RKO (cell line): ENCODE results near the gene SCG2.
"Not testable (repeated sequence)": the region's sequence is repeated elsewhere in the genome, so short reads cannot be mapped to it uniquely, and the experiment has no call there.

Experiments used
- DNase-seq: peaks from one replicate; pipeline ENCODE4 v3.0.0-alpha.2; 2016; ENCODE audit warnings: low spot score

The SCG2 gene

DNA sequence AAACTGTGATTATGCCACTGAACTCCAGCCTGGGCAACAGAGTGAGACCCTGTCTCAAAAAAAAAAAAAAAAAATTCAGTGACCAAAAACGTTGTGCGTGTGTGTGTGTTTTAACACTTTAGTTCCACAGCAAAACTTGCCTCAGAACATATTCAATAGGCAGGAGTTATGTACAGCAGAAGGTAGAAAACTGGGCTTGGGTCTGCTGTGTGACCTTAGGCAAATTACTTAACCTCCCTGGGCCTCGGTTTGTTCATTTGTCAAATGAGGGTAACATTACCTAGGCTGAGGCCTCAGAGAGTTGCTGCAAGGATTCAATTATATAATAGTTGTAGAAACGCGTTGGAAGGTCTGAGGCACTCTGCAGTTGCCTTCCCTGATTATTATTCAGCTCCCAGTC, 10.3 kb upstream of the SCG2 start:
- DNase-seq, result no peak

DNA sequence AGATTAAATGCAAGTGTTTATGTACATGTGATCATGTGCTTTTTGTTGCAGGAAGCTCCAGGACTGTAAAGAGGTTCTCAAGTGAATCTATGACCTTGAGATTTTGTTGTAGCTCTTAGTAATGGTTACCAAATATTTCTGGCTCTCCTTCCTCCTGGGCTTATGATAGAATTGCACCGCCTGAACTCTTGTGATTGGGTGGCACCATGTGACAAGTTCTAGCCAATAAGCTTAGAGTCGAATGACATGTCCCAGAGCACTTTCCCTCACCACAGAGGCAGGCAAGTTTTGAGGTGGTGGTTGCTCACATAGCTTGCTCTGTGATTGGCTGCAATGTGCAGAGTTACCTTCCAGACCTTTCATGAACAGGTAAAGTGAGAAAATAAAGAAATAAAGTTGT, 8.9 kb upstream of the SCG2 start:
- DNase-seq, result no peak

DNA sequence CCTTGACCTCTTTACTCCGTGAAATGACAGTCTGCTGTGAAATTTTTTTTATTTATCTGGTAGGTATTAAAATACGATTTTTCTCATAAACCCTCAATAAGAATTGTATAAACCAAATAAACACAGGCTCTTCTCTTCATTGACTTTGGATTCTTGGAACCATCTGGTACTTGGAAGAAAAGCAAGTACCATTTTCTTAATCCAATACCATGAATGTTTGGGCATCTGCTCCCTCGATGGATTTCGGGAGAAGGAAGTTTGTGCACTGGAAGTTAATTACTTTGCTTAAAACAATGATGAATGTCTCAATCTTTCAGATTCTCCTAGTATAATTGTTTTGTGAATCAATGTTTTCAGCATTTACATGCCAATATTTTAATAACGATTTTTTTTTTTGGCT, 5.3 kb upstream of the SCG2 start:
- DNase-seq, result no peak

DNA sequence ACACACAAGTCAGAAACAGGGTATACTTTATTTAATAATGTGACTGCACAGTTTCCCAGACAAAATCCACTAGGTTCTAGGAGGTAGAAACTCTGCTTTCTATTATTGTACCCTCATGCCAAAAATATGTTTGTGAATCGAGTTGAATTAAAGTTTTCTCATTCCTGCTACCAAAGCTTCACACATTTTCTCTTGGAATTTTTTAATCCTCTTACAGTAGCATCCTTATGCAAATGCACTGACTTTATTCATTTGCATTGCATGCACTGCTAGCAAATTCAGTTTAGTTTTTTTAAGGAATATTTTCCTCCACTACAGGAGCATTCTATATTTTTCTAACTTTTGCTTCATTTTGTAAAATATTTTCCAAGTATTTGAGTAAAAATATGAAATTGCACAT, 4.8 kb upstream of the SCG2 start:
- DNase-seq, result no peak

DNA sequence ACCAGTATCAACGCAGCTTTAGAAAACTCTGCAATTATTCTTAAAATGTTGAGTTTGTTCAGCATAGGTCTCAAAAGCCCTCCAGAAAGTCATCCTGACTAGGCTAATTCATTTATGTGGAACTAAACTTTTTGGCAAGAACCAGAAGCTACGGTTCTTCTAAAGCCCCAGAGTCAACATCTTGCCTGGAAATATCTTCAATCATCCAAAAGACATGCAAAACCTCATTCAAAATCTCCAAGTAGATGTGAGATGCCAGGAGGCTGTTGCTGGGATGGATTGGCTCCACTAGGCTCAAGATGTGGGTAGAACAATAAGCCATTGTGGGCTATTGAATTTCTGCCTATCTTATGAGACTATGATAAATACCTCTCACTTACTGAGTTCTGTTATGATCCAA, 2.1 kb upstream of the SCG2 start:
- no peak for DNase-seq

DNA sequence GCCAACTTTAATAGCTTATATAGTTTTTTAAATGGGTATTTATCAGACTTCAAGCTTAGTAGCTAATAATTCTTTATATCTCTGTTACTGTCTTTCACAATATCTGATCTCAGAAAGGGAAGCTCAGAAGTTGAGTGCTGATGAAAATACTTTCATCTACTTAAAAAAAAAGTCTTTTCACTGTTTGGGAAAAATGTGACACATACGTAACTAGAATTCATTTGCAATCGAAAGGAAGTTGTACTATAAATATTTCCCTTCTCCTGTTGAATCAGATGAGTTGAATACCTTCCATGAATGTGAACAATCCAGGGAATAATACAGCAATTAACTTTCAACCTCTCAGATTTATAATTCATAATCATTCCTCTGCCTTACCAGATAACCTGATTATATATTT, 811 bp upstream of the SCG2 start:
- DNase-seq, result no peak

DNA sequence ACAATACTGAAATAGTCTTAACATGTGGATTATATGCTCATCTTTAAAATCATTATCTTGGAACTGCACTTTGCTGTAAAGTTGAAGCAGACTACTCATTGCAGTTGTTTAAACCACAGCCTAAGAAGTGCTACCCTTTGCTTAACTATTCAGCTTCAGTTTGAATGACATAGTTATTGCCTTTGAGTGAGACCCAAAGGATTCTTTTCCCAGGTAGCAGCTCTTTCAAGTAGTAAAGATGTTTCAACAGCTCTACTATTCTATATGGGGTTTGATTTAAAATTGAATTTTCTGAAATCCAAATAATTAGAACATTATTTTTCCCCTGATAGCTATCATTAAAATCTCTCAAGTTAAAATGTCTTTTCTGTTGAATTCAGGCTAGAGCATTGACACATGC, 1.1 kb downstream of the SCG2 start:
- no peak for DNase-seq

DNA sequence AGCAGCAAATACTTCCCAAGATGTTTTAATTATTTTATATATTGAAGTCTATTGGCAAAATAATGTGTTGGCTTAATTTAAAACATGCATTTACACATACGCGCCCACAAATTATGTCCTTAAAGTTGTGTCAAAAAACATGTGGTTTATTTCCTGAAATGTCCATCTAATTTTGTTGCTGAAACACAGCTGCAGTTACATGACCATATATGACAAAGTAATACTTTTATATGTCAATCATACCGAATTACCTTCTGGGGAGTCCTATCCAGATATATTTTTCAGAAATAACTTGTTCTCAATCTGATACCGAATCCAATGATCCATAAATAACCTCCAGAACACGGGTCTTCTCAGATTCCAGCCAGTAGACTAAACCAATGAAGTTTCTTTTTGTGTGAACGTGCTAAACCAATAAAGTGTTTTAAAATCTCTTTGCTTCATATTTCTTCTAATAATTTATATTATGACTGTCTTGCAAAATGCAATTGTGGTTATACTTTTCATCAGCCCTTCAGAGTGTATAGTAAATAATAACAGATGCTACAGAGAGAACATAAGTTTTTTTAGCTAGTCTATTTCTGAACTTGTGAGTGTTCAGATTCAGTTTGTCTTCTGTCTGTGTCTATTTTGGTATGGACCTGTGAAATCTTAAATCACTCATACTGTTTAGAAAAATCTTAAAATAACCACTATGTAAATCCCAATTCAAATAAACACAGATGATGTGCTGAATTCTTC, 2.4 kb downstream of the SCG2 start:
- no peak for DNase-seq

DNA sequence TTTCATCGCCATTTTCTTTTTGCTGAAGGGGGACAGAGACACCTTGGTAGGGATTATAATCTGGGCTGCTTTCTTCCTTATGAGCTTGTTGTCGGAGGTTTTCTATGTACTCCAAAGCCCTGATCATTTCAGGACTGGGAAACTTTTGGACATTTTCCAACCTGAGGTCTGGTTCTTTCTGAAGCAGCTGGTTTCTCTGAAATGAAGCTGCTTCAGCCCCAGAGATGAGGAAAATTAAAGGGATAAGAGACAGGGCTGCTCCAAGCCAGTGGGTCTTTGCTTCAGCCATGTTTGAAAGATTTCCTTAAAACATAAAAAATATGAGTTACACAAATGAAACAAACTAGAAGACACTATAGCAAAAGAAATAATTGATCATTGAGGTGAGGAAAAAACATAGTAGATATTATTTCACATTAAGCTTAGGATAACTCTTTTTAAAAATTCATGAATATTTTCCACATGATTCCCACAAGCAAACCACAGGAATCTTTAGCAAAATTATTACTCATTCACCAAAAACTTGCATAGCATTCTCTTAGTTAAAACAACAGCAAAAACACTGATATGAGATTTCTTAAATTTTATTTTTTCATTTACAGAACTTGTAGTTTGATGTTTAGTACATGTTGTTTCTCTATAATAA, 3.0 kb downstream of the SCG2 start:
- DNase-seq, result no peak

DNA sequence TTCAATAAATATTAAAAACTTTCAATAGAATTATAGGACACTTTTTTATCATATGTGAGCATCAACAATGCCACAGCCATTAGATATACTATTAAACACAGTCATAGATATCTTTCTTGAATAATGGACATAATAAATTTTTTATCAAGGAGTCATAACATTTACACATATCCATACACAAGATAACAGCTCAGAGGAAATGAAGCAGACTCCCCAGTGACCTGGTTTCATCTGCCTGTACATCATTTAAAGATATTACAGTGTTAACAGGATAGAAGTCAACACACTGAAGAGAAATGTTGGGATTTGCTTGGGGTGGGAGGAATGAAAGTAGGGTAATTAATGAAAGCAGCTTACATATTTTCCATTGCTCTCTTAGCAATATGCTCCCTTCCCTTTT, 5.1 kb downstream of the SCG2 start:
- DNase-seq, result no peak

DNA sequence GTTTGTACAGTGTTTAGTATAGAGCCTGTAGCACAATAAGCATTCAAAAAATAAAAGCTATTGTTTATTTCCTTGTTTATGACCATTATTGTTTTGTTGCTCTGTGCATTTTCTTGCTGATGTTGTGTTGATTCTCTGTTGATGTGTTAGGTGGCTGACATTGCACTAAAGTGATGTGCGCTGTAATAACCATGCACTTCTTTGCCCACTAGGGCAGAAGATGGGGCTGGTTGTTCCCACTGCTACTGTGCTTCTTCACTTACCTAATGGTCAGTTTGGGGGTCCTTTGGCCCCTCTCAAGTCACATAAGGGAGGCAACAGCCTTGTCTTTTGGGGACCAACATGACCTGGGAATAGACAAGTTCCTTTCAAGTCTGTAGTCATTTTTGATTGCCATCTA, 6.0 kb downstream of the SCG2 start:
- DNase-seq, result no peak

DNA sequence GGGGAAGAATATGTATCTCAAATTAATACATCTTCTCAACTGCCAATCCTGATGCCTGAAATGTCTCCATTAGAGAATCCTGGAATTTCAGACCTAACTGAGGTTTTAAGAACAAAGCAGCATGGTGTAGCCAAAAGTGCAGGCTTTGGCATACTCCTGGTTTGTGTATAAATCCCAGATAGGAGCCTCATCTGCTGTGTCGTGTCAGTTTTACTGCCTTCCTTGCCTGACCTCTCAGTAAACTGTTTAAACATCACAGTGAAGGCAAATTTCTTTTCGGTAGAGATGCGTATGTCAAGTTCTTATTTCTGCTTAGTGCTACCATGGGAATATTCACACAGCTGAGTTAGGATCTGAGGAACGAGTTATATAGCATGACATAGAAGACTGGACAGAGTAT, 7.3 kb downstream of the SCG2 start:
- no peak for DNase-seq

DNA sequence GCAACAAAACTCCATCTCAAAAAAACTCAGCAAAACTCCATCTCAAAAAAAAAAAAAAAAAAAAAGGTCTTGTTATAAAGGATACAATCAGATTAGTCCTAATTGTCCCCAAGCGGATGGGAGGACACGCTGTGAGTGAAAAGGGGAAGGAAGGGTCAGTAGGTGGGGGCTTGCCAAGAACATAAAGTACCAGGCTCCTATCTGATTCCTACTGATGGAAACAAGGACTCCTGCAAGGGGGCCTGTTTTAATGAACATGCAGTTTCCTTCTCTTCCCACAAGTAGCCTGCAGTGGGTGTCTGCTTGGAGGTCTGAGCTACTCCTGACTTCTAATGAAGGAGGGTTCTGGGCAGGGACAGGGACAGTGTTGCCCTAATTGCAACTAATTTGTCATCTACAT, 7.9 kb downstream of the SCG2 start:
- no peak for DNase-seq

DNA sequence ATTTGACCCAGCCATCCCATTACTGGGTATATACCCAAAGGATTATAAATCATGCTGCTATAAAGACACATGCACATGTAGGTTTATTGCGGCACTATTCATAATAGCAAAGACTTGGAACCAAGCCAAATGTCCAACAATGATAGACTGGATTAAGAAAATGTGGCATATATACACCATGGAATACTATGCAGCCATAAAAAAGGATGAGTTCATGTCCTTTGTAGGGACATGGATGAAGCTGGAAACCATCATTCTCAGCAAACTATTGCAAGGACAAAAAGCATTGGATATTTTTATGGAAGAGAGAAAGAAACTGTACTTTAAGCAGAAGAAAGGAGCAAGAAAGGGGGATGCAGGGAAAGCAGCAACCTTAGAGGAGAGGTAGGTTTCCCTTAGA, 9.5 kb downstream of the SCG2 start:
- DNase-seq, result not testable (repeated sequence)

DNA sequence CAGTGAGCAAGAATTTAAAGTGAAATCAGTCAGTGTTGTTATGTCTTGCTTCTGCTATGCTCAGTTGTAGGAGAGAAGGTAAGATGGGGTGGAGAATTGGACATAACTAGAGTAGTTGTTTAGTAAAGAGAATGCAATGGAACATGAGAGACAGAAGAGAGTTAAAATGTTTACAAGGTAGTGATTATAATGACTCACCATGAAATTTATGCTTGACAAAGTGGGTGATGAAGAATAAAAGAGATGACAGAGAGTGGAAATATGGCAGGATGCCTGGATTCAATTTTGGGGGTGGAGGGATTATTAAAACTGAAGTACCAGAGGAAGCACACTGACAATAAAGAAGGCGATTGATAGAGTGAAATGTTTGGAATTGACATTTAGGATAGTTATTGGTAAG, 10.6 kb downstream of the SCG2 start:
- no peak for DNase-seq

DNA sequence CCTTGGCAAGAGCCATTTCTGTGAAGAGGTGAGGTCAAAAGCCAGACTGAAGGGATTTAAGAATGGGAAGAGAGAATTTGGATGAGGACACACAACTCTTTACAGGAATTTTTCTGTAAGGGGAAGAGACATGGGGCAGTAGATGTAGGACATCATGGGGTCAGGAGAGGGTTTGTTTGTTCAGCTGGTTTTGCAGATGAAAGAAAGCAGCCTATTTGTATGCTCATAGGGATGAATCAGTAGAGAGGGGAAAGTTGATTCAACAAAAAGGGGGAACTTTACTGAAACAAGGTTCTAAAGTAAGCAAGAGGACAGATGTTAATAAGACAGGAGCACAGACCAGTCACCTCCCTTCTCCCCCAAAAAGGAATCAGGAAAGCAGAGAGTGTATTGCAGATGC, 11.2 kb downstream of the SCG2 start:
- no peak for DNase-seq

DNA sequence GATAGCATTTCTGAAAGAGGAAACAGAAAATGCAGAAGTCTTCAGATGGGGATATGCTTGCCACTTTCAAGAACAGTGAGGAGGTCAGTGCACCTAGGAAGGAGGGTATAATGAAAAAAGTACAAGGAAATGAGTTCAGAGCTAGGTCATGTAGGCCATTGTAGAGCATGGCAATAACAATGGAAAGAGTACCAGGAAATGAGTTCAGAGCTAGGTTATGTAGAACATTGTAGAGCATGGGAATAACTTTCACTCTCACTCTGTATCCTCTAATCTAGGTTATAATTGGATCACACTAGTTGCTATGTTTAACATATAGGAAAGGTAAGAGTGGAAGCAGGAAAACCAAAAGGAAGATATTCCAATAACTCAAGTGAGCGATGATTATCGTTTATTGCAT, 12.3 kb downstream of the SCG2 start:
- DNase-seq, result no peak

DNA sequence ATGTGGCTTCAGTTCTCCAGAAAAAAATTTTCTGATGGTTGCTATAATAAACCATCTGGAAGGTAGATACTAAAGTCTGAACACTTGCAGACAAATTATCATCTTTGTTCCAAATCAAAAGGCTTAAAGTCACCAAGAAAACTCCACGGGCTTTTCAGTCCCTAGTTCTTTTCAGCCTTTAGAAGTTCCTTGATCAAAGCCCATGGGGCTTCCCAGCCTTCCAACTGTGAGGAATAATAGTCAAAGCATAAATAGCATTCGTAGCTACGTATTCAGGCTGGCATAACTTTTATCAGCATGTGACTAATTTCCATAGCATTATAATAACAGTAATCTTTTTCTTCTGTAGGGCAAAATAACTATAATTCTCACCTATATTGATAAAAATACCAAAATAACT, 13.9 kb downstream of the SCG2 start:
- no peak for DNase-seq

DNA sequence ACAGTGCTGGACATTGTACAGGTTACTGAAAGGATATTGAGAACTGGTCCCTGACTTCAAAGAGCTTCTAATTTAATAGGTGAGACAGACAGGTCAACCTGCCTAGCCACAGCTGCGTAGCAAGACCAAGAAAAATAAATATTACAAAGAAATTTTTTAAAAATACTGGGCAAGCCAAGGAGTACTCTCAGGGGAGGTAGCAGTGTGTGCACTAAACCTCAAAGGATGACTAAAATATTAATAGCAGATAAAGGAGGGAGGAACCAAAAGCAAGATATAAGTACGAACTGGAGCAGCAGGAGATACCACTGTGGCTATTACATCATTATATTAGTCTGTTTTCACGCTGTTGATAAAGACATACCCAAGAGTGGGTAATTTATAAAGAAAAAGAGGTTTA, 14.9 kb downstream of the SCG2 start:
- DNase-seq, result no peak

DNA sequence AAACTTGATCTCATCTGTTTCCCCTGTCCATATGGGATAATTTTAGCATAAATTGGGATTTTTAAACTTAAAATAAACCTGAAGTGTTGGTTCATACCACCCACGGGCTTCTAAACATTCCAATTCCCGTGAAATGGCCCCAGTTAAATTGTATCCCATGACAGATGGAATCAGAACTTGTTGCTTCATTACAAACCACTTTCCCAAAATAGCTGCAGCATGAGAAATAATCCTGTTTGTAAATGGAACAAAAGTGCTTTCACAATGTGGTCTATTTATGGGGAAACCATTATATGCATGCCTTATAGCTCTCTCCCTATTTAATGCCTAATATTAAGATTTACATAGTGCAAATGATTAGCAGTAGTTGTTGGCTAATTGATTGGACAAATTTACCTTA, 15.9 kb downstream of the SCG2 start:
- DNase-seq, result no peak

DNA sequence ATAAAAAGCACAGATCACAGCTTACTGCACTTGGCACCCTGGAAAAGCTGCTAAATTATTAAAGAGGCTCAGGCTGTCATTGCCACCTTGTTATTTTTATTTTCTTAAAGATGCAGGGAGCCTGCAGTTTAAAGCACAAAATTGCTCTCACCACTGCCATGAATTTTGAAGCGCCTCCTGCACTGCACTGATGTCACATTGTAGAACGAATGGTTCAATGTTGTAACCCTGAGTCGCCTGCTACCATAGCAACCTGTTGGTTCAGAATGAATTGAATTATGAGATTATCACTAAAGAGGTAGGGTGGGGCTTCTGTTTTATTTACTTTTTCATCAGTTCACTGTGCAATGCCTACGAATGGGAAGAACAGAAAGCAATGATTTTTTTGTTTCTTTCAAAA, 16.5 kb downstream of the SCG2 start:
- DNase-seq, result no peak

DNA sequence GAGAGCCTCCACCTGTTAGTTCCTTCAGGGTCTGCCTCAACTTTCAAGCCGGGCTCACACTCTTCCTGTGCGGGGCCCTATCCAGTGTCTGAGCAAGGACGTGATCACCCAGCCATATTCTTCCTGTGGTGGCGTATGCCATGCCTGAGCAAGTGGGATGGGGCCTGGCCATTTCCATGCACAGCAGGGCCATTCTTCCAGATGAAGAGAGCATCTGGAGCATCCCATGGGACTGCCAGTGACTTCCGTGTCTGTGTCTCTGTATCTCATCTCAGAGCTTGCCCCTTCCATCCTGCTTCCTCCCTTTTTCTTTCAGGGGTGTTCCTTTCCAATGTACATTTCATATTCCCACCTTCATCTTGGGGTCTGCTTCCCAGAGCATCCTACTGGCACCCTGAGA, 20.2 kb downstream of the SCG2 start:
- DNase-seq, result no peak

DNA sequence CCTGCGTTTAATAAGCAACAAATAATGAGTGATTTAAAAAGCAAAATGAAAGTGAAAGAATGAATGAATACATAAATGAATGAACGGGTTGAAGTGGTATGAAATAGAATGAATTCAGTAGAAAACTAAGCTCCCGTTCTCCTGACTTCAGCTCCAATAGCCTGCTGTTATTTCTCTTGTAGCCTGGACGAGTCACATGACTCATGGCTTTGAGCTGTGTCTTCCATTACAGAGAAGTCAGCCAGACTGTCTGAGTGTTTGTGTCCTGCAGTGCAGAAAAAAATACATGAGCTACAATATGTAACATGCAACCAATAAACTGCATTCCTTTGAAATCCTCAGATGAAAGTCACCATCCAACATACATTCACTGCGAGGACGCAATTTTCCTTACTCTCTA, 21.2 kb downstream of the SCG2 start:
- no peak for DNase-seq

DNA sequence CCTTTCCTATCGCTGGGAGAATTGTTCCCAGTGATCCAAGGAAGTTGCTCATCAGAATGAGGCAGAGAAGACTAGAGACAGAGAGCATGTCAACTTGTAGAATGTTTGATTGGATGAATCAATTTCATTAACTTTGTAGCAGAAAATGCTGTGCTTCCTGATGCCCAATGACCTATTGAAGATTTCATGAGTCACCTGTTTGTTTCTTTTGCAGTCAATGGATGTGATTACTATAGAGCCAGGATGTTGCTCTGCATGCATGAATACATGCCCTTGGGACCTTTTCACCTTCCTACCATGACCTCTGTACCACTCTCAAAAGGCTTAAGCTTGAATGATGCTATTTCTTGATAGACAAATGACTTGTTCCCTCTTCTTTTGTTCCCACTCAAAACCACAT, 23.3 kb downstream of the SCG2 start:
- no peak for DNase-seq
